Psoas muscle (tissue), 8 donors: ENCODE results near the gene ARHGAP32. TPM values are rescaled to one million over a fixed set of nuclear protein-coding genes. Genes with fewer than 3 reads are reported as not detected.
"Not testable (repeated sequence)": the region's sequence is repeated elsewhere in the genome, so short reads cannot be mapped to it uniquely, and the experiment has no call there.

Source experiments
- ATAC-seq, 4 donors: fragments of 200-7000 bp; cut with Tn5 transposase; one replicate each; pipeline ENCODE4 v1.9.1; 2020; ENCODE audit warnings: moderate library complexity in 3 of 4, mild to moderate bottlenecking in 2 of 4
- DNase-seq, 2 donors: peaks; one replicate each; pipeline ENCODE4 v3.0.0-alpha.2; 2020
- H3K27ac ChIP-seq: fragments of 200-600 bp; one replicate; pipeline ENCODE4 v1.8.0; 2022
- H3K27me3 ChIP-seq, 3 donors: fragments of 200-600 bp in 1 of 3; one replicate each; pipeline versions ENCODE4 v1.6.1 to v1.8.0; 2013 to 2022; ENCODE audit warnings: low read length in 2 of 3, mild to moderate bottlenecking in 2 of 3, moderate library complexity in 1 of 3; ENCODE audit not compliant: insufficient read depth in 3 of 3
- H3K36me3 ChIP-seq, 2 donors: fragments of 200-600 bp in 1 of 2; one replicate each; pipeline versions ENCODE4 v1.6.1 to v1.8.0; 2013 to 2022; ENCODE audit warnings: low read depth in 1 of 2, mild to moderate bottlenecking in 1 of 2, moderate library complexity in 1 of 2; ENCODE audit not compliant: insufficient read depth in 1 of 2
- H3K4me1 ChIP-seq: fragments of 200-600 bp; one replicate; pipeline ENCODE4 v1.8.0; 2022
- H3K4me3 ChIP-seq: fragments of 200-600 bp; one replicate; pipeline ENCODE4 v1.8.0; 2022; ENCODE audit warnings: mild to moderate bottlenecking
- H3K9me3 ChIP-seq: fragments of 200-600 bp; one replicate; pipeline ENCODE4 v1.8.0; 2022
- WGBS, 3 donors: extraction: QIAGEN DNeasy Blood & Tissue Kit; methylation state at CpG; one replicate each; pipeline versions ENCODE4 v1.1.6 to v1.1.7; 2013; 5-methylcytosine and 5-hydroxymethylcytosine counted together
- intact Hi-C, 2 donors: fragments of 100-400 bp; cut with DNase I; formaldehyde crosslinking; loops; one replicate each; pipeline versions ENCODE4 v1.11.0 to v1.14.2; 2022
- polyA plus RNA-seq, 3 donors: library from polyadenylated mRNA; stranded (reverse); fragments of 200-250 nt; gene quantifications; one replicate each; pipeline ENCODE4 v1.2.3, GENCODE V29; 2013
- total RNA-seq, 4 donors: library from RNA; stranded (reverse); fragmentation: NEBNext Ultra II Directional in 2 of 4; extraction: Animal tissue kit (Norgen Biotek cat#: 25700) in 2 of 4; gene quantifications; one replicate each; pipeline versions ENCODE4 v1.2.1 to v1.2.4, GENCODE V29; 2021 to 2023
- TF ChIP-seq, protein P1 (sequence below): fragments of 200-600 bp; IDR thresholded peaks from one replicate; pipeline ENCODE4 v1.8.0; 2022; ENCODE audit warnings: antibody characterized with exemption
- donor health status: healthy with polysubstance abuse.
- donor health status: DM: no; HTN: no; CAD: no; lungs with moderate emphysema.
- donor health status: Bipolar disorder and iron deficiency.
- donor health status: healthy.
- donor health status: DM: yes; HTN: yes; CAD: no.
- donor health status: DM: no; HTN: no; CAD: no.
- donor health status: DM: no; HTN: no; CAD: no.
- donor health status: DM: yes; HTN: yes; CAD: no.

The ARHGAP32 gene
- total and polyA plus RNA-seq, 7 donors: 1.3 to 10.1 (median 6.4) TPM

DNA sequence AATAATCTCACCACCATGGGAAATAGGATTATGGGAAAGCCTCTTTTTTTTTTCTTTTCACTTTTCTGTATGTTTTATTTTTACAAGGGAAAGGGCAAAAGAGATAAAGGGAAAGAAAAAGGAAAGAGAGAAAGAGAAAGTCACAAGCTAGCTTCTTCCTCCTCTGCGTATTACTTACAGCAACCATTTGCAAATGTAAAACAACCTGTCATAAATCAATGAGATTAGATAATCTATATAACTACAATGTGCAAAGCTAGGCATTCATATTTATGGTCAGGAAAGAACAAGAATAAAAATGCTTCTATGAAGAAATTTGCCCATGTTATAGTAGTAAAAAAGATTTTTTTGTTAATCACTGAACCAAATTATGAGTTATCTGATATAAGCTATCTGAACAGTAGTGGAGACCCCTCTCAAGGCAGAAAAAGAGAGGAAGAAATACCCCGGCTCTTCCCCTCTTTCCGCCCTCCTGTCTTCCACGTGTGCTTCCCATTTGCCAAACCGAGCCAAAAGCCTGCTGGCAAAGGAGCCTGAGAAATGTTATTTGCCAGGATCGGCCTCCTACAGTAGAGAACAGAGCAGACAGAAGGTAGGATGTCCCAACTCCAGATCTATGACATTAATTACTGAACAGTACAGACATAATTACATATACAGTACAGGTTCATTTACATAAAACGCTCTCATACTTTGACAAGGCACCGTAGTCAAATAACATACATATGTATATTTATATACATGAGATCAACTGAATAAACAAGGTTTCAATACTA is 50.2 kb downstream of the ARHGAP32 start:
- 63 to 66% (median 64%) methylated on average over 8 of the region's 8 CpGs for WGBS, 3 donors
- DNase-seq: no peak
- no peak overlapping the region for H3K4me3 ChIP-seq

DNA sequence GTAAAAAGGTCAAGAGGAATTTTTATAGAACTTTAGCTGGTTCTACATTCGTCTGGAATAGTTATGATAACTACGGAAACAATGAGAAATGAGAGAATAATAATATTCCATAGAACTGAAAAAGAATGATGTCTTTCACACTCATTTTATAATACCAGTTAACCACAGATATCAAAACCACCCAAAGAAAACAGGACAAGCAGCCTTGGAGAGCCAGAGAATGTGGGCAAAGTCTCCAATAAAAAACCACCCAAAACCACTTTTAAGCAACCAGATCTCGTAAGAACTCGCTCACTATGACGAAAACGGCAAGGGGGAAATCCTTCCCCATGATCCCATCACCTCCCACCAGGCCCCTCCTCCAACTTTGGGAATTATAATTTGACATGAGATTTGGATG is 60.8 kb downstream of the ARHGAP32 start:
- Histone ChIP-seq H3K36me3 (no peaks in the 10 kb centered on the region), H3K9me3 (no peaks in the 10 kb centered on the region), H3K27me3 (no peaks in the 10 kb centered on the region), H3K4me3 (no peak overlapping the region), H3K27ac (no peak overlapping the region), H3K4me1 (no peaks in the 10 kb centered on the region)
- intact Hi-C loops: no loop called here
- no peak for DNase-seq
- TF ChIP-seq, protein P1, sequence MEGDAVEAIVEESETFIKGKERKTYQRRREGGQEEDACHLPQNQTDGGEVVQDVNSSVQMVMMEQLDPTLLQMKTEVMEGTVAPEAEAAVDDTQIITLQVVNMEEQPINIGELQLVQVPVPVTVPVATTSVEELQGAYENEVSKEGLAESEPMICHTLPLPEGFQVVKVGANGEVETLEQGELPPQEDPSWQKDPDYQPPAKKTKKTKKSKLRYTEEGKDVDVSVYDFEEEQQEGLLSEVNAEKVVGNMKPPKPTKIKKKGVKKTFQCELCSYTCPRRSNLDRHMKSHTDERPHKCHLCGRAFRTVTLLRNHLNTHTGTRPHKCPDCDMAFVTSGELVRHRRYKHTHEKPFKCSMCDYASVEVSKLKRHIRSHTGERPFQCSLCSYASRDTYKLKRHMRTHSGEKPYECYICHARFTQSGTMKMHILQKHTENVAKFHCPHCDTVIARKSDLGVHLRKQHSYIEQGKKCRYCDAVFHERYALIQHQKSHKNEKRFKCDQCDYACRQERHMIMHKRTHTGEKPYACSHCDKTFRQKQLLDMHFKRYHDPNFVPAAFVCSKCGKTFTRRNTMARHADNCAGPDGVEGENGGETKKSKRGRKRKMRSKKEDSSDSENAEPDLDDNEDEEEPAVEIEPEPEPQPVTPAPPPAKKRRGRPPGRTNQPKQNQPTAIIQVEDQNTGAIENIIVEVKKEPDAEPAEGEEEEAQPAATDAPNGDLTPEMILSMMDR: no peak
- ATAC-seq: no peak
- WGBS, 3 donors: 93 to 94% (median 93%) methylated on average over 6 of the region's 6 CpGs

More for the DNA sequence above, 50.2 kb downstream of the ARHGAP32 start:
- TF ChIP-seq, protein P1: no peak
- H3K27ac ChIP-seq: no peak overlapping the region
- intact Hi-C loops: no loop called here
- H3K36me3 ChIP-seq: no peaks in the 10 kb centered on the region
- H3K9me3 ChIP-seq: no peaks in the 10 kb centered on the region
- no peaks in the 10 kb centered on the region for H3K27me3 ChIP-seq
- ATAC-seq: peak in 1 of 4 donors; percentile 25
- no peaks in the 10 kb centered on the region for H3K4me1 ChIP-seq

DNA sequence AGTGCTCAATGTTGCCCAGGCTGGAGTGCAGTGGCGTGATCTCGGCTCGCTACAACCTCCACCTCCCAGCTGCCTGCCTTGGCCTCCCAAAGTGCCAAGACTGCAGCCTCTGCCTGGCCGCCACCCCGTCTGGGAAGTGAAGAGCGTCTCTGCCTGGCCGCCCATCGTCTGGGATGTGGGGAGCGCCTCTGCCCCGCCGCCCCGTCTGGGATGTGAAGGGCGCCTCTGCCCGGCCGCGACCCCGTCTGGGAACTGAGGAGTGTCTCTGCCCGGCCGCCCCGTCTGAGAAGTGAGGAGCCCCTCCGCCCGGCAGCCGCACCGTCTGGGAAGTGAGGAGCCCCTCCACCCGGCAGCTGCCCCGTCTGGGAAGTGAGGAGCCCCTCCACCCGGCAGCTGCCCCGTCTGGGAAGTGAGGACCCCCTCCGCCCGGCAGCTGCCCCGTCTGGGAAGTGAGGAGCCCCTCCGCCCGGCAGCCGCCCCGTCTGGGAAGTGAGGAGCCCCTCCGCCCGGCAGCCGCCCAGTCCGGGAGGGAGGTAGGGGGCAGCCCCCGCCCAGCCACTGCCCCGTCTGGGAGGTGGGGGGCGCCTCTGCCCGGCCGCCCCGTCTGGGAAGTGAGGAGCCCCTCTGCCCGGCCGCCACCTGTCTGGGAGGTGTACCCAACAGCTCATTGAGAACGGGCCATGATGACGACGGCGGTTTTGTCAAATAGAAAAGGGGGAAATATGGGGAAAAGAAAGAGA is 63.1 kb downstream of the ARHGAP32 start:
- DNase-seq, H3K27me3 ChIP-seq, ATAC-seq, H3K4me1 ChIP-seq, H3K9me3 ChIP-seq, H3K27ac ChIP-seq, H3K36me3 ChIP-seq, intact Hi-C loops, H3K4me3 ChIP-seq: not testable (repeated sequence)
- 97 to 99% (median 97%) methylated on average over 34 to 51 of the region's 51 CpGs for WGBS, 3 donors

DNA sequence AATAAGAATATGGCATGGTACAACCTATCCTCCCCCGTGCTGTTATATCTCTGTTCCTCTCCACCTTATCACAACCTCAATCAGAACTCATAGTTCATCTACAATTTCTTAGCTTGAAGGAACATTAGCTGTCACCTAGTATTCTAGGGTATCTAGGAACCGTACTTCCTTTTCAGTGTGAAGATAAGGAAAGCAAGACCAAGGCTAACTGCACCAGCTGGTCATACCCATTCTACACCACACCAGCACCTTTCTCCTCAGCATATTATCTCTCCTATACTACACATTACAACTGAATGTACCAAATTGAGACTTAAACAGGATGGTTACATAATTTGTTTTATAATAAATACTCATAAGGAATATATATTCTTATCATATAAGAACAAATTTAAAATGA is 73.1 kb downstream of the ARHGAP32 start:
- TF ChIP-seq, protein P1: no peak
- 80 to 97% (median 85%) methylated on average over 2 of the region's 2 CpGs for WGBS, 3 donors
- H3K4me1 ChIP-seq: no peaks in the 10 kb centered on the region
- no peaks in the 10 kb centered on the region for H3K27me3 ChIP-seq
- intact Hi-C loops: loop anchor here (2.0 to 10.0 kb wide), 3 partner anchors 212 to 636 kb away; no protein-coding TSS in a partner anchor
- H3K36me3 ChIP-seq: no peaks in the 10 kb centered on the region
- H3K4me3 ChIP-seq: no peak overlapping the region
- H3K9me3 ChIP-seq: no peaks in the 10 kb centered on the region
- no peak for DNase-seq
- H3K27ac ChIP-seq: no peak overlapping the region
- no peak for ATAC-seq
